GM18499 (cell line): ENCODE data around the gene KIAA1755.

Source experiments
- ATAC-seq: cut with Tn5 transposase; IDR thresholded peaks from one replicate; pipeline ENCODE4 v1.9.1; 2021; ENCODE audit warnings: moderate number of reproducible peaks; ENCODE audit not compliant: insufficient read depth, unreplicated experiment

The KIAA1755 gene

GRCh38 chr20:38209054-38209675, 51.4 kb downstream of the KIAA1755 start:
- no peak for ATAC-seq

GRCh38 chr20:38208523-38208922, 52.0 kb downstream of the KIAA1755 start:
- no peak for ATAC-seq

GRCh38 chr20:38208088-38208487, 52.4 kb downstream of the KIAA1755 start:
- ATAC-seq = no peak

GRCh38 chr20:38207621-38208020, 52.9 kb downstream of the KIAA1755 start:
- ATAC-seq = no peak

- ATAC-seq = no peak
These were observed 55.5 kb downstream of the KIAA1755 start for GRCh38 chr20:38205001-38205400.

GRCh38 chr20:38203981-38204357, 56.6 kb downstream of the KIAA1755 start:
- ATAC-seq = no peak

- ATAC-seq = no peak
These were observed 57.1 kb downstream of the KIAA1755 start for GRCh38 chr20:38203337-38203980.

- ATAC-seq = no peak
These were observed 57.6 kb downstream of the KIAA1755 start for GRCh38 chr20:38202982-38203293.

- no peak for ATAC-seq
These were observed 58.2 kb downstream of the KIAA1755 start for GRCh38 chr20:38202153-38202981.

GRCh38 chr20:38201356-38201755, 59.2 kb downstream of the KIAA1755 start:
- no peak for ATAC-seq

GRCh38 chr20:38200646-38201045, 59.9 kb downstream of the KIAA1755 start:
- ATAC-seq = no peak

GRCh38 chr20:38199501-38200390, 60.8 kb downstream of the KIAA1755 start:
- ATAC-seq = no peak

- no peak for ATAC-seq
These were observed 62.2 kb downstream of the KIAA1755 start for GRCh38 chr20:38198238-38198861.

GRCh38 chr20:38197619-38198018, 62.9 kb downstream of the KIAA1755 start:
- no peak for ATAC-seq

- no peak for ATAC-seq
These were observed 63.3 kb downstream of the KIAA1755 start for GRCh38 chr20:38197217-38197616.

GRCh38 chr20:38196592-38196991, 63.9 kb downstream of the KIAA1755 start:
- ATAC-seq = no peak

GRCh38 chr20:38196076-38196475, 64.5 kb downstream of the KIAA1755 start:
- ATAC-seq = no peak

- ATAC-seq = no peak
These were observed 65.0 kb downstream of the KIAA1755 start for GRCh38 chr20:38195521-38195920.

- no peak for ATAC-seq
These were observed 65.5 kb downstream of the KIAA1755 start for GRCh38 chr20:38194971-38195504.

- no peak for ATAC-seq
These were observed 66.9 kb downstream of the KIAA1755 start for GRCh38 chr20:38193586-38194105.
